Fibroblast of skin of right biceps (primary cell): ENCODE results near the gene EME2.
"Not testable (repeated sequence)": the region's sequence is repeated elsewhere in the genome, so short reads cannot be mapped to it uniquely, and the experiment has no call there.

ENCODE experiments used
- DNase-seq: peaks from one replicate; pipeline ENCODE4 v3.0.0-alpha.2; 2013

Gene EME2, protein sequence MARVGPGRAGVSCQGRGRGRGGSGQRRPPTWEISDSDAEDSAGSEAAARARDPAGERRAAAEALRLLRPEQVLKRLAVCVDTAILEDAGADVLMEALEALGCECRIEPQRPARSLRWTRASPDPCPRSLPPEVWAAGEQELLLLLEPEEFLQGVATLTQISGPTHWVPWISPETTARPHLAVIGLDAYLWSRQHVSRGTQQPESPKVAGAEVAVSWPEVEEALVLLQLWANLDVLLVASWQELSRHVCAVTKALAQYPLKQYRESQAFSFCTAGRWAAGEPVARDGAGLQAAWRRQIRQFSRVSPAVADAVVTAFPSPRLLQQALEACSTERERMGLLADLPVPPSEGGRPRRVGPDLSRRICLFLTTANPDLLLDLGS

DNA sequence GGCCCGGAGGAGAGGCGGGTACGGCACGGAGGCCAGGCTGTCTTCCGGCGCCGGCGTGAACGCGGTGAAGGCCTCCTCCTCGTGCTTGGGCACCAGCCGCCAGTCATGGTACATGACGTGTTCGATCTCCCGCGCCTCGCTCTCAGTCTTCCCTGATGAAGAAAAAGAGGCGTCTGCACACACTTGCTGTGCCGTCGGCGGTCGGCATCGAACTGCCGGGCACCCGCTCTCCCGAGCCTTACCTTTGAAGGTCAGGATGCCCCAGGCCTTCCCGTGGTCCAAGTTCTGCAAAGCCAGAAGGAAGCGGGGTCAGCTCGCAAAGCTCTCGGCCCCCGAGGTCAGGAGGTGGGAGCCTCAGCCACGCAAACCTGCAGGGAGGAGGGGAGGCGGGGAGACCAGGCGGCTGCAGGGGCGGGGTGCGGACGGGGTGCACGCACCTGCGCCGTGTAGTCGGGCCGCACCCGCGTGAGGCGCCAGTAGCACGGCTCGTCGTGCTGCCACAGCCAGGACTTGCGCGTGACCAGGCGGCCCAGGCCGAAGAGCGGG lies at the start of gene EME2:
TSS of gene EME2 (plus strand) at position 449 of the 546 bp plus-strand sequence. CDS start 418 bp downstream, outside the sequence.
- no peak for DNase-seq

DNA sequence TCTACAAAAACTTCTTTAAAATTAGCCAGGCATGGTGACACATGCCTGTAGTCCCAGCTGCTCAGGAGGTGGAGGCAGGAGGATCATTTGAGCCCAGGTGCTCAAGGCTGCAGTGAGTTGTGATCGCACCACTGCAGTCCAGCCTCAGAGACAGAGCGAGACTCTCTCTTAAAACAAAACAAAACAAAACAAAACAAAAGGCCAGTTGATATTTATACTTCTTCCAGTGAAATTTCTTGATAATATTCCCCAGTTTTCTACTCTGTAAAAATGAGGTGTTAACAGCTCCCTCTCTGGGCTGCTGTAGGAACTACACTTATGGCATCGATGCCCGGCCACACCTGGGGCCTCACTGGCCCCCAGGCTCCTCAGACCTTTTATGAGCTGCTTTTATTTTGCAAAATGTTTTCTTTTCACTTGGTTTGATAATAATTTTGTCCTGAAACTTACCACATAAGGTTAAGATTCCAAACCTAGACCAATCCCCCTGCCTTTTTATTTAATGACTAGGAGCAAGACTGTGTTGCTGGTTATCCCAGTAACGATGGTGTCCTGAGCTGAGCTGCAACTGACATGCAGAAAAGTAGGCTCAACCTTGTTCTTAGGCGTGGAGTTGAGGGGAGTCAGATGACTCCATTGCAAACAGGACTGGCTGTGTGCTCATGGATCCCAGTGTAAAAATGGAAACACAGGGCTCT lies 49.0 kb upstream of the EME2 start:
- peak; percentile 33 for DNase-seq

DNA sequence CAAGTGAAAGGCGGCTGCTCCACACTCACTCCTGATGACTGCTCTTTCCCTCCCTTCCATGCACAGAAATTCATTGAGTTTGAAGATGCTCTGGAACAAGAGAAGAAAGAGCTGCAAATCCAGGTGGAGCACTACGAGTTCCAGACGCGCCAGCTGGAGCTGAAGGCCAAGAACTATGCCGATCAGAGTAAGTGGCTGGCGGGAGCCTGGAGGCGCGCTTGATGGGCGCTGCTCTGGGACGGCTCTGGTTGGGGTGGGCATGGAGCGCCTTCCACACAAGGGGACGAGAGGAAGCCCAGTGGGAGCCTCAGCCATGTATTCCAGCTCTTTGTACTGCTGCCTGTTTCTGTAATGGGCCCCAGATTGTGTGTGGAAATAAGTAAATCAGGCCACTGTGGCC lies 48.1 kb upstream of the EME2 start:
- DNase-seq = no peak

DNA sequence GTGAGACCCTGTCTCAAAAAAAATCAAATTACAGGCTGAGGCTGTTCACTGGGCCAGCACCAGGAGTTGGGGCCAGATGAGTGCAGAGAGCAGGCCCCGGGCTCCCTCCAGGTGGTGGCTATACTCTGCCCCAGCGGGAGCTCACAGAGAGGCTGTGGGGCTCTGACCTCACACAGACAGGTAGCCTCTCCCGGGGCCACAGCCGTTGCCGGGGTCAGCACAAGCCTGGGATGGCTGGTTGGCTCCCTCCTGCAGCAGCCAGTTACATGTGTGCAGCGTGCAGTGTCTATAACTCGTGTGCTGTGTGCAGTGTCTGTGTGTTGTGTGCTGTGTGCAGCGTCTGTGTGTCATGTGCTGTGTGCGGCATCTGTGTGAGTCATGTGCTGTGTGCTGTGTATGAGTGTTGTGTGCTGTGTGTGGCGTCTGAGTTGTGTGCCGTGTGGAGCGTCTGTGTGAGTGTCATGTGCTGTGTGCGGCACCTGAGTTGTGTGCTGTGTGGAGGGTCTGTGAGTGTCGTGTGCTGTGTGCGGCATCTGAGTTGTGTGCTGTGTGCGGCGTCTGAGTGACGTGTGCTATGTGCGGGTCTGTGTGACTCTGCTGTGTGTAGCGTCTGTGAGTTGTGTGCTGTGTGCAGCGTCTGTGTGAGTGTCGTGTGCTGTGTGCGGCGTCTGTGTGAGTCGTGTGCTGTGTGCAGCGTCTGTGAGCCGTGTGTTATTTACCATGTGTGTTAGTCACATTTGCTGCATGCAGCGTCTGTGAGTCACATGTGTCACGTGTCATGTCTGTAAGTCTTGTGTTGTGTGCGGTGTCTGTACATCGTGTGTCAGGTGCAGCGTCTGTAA lies 45.7 kb upstream of the EME2 start:
- DNase-seq = no peak

DNA sequence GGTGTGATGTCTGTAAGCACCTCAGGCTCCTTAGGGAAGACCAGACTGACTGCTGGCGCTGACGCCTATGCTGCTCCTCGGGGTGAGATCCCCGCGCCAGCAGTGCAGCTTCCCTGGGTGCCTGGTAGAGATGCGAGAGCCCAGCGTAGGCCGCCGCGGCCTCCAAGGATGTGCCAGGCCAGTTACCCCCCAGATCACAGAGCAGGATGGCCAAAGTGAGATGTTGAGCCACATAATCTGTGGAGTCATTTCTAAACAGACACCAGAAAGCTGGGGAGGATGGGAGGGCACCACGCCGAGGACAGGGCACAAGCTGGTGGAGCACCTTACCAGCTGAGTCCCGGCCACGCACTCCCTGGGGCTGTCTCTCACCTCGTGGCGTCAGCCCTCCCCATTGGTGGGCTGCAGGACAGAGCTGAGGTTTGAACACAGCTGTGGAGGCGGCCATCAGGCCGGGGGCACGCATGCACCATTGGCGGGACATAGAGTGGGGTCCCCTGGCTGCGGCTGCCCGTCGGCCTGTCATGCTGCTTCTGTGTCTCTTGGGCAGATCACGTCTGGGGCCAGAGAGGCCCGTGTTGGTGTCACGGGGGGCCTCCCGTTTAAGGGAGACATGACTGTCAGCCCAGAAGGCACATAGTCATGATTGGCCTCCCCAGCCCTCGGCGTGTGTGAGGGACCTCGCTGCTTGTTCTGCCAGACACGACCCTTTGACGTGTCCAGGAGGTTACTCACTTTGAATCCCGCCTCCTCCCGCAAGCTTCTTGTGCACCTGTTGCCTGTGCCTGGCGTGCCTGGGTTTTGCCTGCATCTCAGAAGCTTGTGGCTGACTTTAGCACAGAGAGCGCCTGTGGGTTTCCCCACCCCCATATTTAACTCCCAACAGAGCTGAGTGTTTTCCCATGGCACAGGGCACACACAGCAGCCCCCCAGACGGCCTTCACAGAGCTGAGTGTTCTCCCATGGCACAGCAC lies 44.7 kb upstream of the EME2 start:
- no peak for DNase-seq

DNA sequence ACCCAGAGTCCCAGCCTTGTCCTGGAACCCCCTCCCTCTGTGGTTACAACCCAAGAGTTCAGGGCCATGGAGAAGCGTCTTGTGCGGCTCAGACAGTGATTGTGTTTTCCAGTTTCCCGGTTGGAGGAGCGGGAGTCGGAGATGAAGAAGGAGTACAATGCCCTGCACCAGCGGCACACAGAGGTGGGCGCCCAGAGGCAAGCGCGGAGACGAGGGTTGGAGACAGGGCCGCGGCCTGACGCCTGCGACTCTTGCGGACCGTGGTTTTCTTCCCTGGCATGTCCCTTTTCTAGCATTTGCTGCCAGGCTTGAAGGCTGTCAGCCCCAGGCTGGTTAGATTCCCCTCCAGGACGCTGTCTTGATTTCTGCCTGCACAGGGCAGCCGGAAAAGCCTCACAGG lies 43.6 kb upstream of the EME2 start:
- no peak for DNase-seq

DNA sequence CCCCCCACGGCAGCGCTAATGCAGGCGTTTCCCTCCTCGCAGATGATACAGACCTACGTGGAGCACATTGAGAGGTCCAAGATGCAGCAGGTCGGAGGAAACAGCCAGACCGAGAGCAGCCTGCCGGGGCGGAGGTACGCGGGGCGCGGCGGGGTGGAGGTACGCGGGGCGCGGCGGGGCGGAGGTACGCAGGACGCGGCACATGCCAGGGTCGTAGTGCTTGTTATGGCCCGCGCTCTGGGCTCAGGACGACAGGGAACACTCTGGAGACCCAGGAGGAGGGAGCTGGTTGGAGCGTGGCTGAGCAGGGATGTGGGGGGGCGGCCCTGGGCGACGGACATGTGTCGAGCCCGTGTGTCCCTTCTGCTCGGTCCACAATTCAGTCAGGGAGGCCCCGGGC lies 43.2 kb upstream of the EME2 start:
- DNase-seq = no peak

DNA sequence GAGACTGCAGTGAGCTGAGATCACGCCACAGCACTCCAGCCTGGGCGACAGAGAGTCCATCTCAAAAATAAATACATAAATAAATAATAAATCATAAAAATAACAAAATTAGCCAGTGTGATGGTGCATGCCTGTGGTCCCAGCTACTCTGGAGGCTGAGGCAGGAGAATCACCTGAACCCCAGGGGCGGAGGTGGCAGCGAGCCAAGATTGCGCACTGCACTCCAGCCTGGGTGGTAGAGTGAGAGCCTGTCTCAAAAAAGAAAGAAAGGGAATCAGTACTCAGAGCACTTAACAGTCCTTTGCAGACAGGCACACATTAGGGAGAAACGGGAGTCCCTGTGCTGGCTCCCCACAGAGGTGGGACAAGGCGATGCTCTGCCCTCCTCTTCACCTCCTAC lies 41.5 kb upstream of the EME2 start:
- DNase-seq = no peak

DNA sequence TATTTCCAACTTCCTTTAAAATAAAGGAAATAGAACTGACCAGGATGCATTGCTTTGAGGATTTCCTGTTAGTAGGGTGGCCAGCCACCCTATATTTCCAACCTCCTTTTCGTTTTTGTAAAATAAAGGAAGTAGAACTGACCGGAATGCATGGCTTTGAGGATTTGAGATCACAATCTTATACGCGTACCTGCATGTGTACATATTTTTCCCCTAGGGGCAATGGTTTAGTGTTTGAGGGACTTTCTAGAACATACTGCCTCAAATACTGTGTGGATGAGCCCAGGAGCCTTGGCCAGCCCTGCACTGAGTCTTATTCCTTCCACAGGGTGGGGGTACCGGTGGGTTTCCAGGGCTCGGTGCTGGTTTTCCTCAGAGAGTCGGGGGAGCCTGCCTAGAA lies 41.0 kb upstream of the EME2 start:
- DNase-seq = no peak

DNA sequence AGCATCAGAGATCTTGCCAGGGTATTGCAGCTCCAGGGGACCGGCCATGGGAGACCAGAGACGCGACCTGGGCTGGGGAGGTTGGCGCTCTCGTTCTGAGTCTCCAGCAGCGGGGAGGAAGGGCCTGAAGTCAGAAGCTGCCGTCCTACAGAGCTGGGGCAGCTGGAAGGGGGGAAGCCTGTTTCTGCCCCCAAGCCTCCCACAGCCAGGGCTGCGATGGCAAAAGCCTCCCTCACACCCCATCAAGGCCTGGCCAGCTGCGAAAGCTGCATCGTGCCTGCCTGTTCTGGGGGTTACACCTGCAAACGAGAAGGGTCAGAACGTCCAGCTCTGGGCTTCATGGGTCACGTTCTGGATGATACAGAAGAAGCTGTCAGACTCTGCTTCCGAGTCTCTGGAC lies 40.5 kb upstream of the EME2 start:
- no peak for DNase-seq

DNA sequence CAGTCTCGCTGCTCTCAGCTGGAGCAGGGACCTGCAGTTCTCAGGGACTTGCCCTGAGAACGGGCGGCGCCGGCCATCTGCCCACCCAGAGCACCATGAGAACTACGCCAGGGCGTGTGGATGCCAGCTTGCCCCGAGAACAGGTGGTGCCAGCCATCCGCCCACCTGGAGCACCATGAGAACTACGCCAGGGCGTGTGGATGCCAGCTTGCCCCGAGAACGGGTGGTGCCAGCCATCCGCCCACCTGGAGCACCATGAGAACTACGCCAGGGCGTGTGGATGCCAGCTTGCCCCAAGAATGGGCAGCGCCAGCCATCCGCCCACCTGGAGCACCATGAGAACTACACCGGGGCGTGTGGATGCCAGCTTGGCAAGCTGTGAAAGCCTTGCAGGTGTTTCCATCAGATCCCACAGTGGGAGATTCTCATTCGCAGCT lies 40.0 kb upstream of the EME2 start:
- not testable (repeated sequence) for DNase-seq

DNA sequence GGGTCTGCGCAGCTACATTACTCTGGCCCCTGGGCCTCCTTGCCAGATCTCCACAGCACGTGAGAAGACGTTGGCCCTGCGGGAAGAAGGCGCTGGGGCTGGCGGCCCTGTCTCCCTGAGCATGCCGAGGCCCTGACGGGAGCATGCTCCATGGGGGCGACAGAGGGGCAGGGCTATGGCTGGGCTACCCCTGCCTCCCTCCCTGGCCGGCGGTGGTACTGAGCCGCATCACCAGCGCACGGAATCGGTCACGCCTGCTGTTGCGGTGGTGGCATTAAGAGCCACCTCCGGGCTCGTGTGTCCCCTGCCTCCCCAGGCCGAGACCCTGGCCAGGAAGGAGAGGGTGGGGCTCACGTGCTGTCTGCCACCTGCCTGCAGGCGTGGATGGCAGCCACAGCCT lies 38.5 kb upstream of the EME2 start:
- DNase-seq = no peak

DNA sequence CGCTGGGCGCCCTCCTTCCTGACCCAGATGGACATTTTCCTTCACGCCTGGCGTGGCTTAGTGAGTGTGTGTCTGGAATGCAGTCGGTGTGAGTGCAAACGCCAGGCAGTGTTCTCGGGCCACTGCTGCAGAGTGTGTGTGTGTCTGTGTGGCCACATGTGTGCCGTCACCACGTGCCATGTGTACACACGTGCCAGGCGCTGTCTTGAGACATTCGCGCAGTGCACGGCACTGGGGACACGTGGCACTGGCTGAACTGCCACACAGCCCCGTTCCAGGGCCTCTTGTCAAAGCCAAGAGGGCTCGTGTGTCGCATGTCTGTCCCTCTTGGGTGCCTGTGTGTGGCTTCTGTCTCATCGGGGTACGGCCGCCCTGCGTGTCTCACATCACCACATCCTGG lies 37.8 kb upstream of the EME2 start:
- no peak for DNase-seq

DNA sequence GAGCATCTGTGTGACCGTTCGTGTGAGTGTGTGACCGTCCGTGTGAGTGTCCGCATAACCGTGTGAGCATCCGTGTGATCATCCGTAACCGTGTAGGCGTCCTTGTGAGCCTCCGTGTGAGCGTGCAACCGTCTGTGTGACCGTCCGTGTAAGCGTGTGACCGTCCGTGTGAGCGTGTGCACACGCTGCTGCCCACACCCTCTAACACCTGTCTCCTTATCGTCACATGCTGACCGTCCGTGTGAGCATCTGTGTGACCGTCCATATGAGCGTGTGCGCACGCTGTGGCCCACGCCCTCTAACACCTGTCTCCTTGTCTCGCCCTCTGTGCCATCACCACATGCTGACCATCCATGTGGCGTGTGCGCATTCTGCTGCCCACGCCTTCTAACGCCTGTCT lies 32.4 kb upstream of the EME2 start:
- no peak for DNase-seq

DNA sequence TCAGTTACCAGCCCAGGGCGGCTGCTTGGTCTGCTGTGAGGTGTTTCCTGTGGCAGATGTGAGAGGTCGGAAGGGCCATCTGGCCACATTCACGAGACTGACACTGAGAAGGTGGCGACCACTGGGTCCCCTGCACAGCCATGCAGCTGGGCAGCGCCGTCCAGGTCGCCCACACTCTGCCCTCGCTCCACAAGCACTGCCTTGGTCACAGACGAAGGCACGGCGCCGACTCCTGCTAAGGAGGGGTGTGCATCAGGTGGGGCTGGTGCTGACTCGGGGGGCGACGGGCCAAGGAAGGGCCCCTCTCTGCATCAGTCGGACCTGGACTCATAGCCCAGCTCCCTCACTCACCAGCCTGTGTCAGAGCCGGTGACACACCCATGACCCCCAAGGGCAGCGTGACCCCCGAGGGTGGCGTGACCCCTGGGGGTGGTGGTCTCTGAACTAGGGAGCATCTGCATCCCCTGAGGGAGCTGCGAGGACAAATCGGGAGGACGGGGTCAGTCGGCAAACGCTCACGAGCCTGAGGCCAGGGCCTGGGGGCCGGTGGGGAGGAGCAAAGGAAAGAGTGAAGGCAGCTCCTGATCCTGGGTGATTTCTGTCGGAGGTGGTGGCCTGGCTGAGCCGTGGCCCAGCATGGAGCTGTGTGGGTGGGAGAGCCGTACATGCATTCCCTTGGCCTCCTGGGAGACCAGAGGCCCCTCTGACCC lies 31.7 kb upstream of the EME2 start:
- no peak for DNase-seq

DNA sequence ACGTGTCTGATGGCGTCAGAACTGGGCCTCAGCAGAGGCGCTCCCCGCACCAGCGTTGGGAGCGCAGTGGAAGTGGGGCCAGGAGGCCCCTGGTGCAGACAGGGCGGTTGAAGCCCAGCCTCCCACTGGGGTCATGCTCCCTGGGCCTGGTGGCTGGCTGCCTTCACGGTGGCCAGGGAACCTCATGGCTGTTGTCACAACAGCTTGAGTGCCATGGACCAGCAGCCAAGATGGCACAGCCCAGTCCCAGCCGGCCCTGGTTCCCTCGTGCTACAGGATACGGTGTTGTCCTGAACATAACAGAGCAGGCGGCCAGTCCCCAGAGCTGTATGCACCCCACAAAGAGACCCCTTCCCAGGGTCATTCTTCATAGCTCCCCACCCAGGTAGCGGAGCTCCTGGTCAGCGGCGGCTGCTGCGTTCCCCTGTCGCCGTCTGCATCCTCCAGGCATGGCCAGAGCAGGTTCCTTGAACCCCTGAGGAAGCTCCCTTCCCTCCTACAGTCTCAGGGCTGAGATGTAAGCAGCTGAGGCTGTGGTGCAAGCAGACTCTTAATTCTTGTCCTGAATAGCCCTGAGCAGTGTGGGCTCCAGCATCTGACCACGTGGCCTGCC lies 31.0 kb upstream of the EME2 start:
- DNase-seq = no peak

DNA sequence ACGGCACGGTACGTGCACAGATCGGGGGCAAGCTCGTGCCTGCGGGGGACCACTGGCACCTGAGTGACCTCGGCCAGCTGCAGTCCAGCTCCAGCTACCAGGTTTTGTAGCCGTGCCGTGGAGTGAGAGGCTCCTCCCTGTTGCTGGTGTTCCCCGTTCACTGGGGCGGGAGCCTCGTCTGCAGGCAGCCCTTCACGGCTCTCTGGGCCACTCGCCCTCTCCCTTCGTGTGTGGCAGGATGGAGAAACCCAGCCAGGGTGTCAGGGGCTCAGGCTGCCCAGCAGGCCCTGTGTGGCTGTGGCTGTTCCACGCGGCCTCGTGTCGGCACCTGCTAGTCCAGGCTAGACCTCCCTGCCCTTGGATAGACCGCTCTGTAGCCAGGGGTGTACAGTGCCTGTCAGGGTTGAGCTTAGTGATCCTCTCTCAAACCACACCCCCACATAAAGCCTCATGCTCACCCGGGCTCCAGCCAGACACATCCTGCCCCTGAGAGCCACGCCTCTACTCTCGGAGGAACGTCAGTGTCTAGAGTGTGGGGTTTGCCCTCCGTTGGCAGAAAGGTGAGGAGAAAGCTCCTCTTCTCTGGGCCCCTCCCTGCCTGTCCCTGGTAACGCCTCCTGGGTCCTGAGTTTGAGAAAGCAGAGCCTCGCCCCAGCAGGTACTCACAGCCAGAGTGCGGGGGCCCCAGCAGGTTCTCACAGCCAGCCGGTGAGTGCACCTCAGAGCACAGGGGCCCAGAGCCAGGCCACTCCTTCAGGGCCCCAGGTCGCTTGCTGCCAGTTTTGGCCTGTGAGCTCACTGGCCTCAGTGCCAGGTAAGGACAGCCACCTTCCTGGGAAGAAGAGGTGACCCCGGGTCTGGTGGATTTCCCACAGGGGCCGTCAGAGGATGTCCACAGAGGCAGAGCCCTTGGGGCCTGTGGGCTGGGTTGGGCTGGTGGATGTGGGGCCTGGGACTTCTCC lies 29.0 kb upstream of the EME2 start:
- no peak for DNase-seq

DNA sequence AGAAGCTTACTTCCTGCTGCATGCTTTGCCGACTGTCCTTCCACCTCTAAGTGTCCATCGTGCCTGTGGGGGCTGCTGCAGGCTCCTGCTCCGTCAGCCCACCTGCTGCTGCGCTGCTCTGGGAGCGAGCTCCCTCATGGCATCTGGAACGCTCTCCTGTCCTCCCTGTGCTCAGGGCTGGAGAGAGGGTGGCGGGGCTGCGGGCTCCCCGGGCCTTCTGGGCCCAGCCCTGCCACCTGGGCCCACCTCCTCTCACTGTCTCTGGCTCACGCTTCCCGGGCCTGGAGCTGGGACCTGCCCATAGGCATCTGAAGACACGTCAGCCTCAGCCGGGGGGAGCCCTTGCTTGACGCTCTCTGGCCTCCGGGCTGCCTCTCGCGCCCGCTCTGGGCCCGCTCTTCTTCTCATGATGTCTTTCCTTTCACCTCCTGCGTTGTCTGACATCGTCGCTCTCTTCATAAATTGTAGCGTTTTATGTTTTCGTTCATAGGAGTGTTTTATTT lies 28.2 kb upstream of the EME2 start:
- no peak for DNase-seq

DNA sequence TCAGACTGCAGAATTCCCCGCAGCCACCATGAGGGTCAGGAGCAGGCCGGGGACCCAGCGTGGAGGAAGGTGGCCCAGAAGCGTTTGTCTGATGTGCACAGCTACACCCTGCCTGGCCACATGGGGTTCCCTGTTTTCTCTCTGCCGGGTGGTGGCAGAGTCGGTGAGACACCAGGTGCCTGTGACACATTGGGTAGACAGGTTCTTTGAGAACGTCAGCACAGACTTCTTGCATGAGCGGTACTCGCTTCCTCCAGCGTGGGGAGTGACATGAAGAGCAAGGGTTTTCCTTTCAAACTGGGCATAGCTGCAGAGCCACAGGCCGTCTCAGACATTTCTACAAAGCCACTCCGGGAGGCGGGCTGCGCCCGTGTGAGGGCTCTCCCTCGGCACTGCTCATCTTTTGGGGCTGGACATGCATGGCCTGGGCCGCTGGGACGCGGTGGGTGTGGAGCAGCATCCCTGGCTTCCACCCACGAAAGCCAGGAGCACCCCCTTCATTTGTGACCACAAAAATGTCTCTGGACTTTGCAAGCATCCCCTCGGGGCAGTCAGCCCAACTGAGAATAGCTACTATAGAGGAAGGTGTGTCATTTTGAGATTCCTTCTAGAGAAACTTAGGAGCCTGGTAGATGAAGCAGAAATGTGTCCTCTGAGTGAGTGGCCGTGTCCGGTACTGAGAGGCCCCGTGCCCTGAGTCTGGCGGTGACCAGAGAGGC lies 27.3 kb upstream of the EME2 start:
- DNase-seq = peak; percentile 79
